ENCODE results near the gene PTP4A2. TPM values are rescaled to one million over a fixed set of nuclear protein-coding genes. Genes with fewer than 3 reads are reported as not detected.

PTP4A2 gene
- total RNA-seq, 2 donors from 2014 or later: 269 to 384 TPM

- Mint-ChIP-seq H3K36me3 (ENCODE audit: low read depth) (peaks cover 6% of the 10 kb centered on the region), H3K4me1 (peaks cover 3% of the 10 kb centered on the region), H3K27ac (no peak overlapping the region), H3K27me3 (no peaks in the 10 kb centered on the region), H3K4me3 (no peak overlapping the region)
- no peaks in the 10 kb centered on the region for H3K9me3 ChIP-seq (ENCODE audit: control insufficient read depth, low read length, poor library complexity, severe bottlenecking)
- DNase-seq: no peak
- no peak for ATAC-seq
Measured at GRCh38 chr1:31866450-31867032, 71.6 kb downstream of the PTP4A2 start.

- no peak overlapping the region for H3K27ac Mint-ChIP-seq
- no peak for DNase-seq
- H3K36me3 Mint-ChIP-seq (ENCODE audit: low read depth): peaks cover 6% of the 10 kb centered on the region
- H3K9me3 ChIP-seq (ENCODE audit: control insufficient read depth, low read length, poor library complexity, severe bottlenecking): no peaks in the 10 kb centered on the region
- no peak for ATAC-seq
- H3K27me3 Mint-ChIP-seq: no peaks in the 10 kb centered on the region
- no peak overlapping the region for H3K4me3 Mint-ChIP-seq
- peaks cover 3% of the 10 kb centered on the region for H3K4me1 Mint-ChIP-seq
Measured at GRCh38 chr1:31865728-31866449, 72.3 kb downstream of the PTP4A2 start.

GRCh38 chr1:31862071-31862470, 76.1 kb downstream of the PTP4A2 start:
- Mint-ChIP-seq H3K27ac (no peak overlapping the region), H3K27me3 (no peaks in the 10 kb centered on the region), H3K4me1 (peaks cover 4% of the 10 kb centered on the region), H3K4me3 (no peak overlapping the region), H3K36me3 (ENCODE audit: low read depth) (no peaks in the 10 kb centered on the region)
- DNase-seq (no peak), ATAC-seq (no peak)
- H3K9me3 ChIP-seq (ENCODE audit: control insufficient read depth, low read length, poor library complexity, severe bottlenecking): no peaks in the 10 kb centered on the region

- Mint-ChIP-seq H3K27ac (no peak overlapping the region), H3K4me1 (peaks cover 2% of the 10 kb centered on the region), H3K36me3 (ENCODE audit: low read depth) (no peaks in the 10 kb centered on the region), H3K4me3 (no peak overlapping the region), H3K27me3 (no peaks in the 10 kb centered on the region)
- ATAC-seq (no peak), DNase-seq (no peak)
- H3K9me3 ChIP-seq (ENCODE audit: control insufficient read depth, low read length, poor library complexity, severe bottlenecking): no peaks in the 10 kb centered on the region
Measured at GRCh38 chr1:31861346-31861745, 76.8 kb downstream of the PTP4A2 start.

- H3K9me3 ChIP-seq (ENCODE audit: control insufficient read depth, low read length, poor library complexity, severe bottlenecking): no peaks in the 10 kb centered on the region
- DNase-seq (no peak), ATAC-seq (no peak)
- Mint-ChIP-seq H3K4me1 (peaks cover 2% of the 10 kb centered on the region), H3K27me3 (no peaks in the 10 kb centered on the region), H3K36me3 (ENCODE audit: low read depth) (no peaks in the 10 kb centered on the region), H3K4me3 (no peak overlapping the region), H3K27ac (no peak overlapping the region)
Measured at GRCh38 chr1:31860581-31860980, 77.6 kb downstream of the PTP4A2 start.

GRCh38 chr1:31859719-31860118, 78.4 kb downstream of the PTP4A2 start:
- Mint-ChIP-seq H3K4me1 (peaks cover 2% of the 10 kb centered on the region), H3K4me3 (no peak overlapping the region), H3K27ac (no peak overlapping the region), H3K27me3 (no peaks in the 10 kb centered on the region), H3K36me3 (ENCODE audit: low read depth) (no peaks in the 10 kb centered on the region)
- no peak for DNase-seq
- H3K9me3 ChIP-seq (ENCODE audit: control insufficient read depth, low read length, poor library complexity, severe bottlenecking): no peaks in the 10 kb centered on the region
- ATAC-seq: no peak

GRCh38 chr1:31859044-31859443, 79.1 kb downstream of the PTP4A2 start:
- H3K4me3 Mint-ChIP-seq: no peak overlapping the region
- DNase-seq (no peak), ATAC-seq (no peak)
- no peak overlapping the region for H3K27ac Mint-ChIP-seq
- H3K4me1 Mint-ChIP-seq: peaks cover 2% of the 10 kb centered on the region
- no peaks in the 10 kb centered on the region for H3K36me3 Mint-ChIP-seq (ENCODE audit: low read depth)
- no peaks in the 10 kb centered on the region for H3K27me3 Mint-ChIP-seq
- H3K9me3 ChIP-seq (ENCODE audit: control insufficient read depth, low read length, poor library complexity, severe bottlenecking): no peaks in the 10 kb centered on the region

GRCh38 chr1:31857863-31858262, 80.3 kb downstream of the PTP4A2 start:
- DNase-seq (no peak), ATAC-seq (no peak)
- H3K9me3 ChIP-seq (ENCODE audit: control insufficient read depth, low read length, poor library complexity, severe bottlenecking): no peaks in the 10 kb centered on the region
- Mint-ChIP-seq H3K4me1 (peaks cover 2% of the 10 kb centered on the region), H3K36me3 (ENCODE audit: low read depth) (no peaks in the 10 kb centered on the region), H3K4me3 (no peak overlapping the region), H3K27ac (no peak overlapping the region), H3K27me3 (no peaks in the 10 kb centered on the region)

Other genes starting within 250 kb of the PTP4A2 start
- gene COL16A1, start 234.4 kb downstream of the PTP4A2 start, total RNA-seq: not detected
- gene ADGRB2, start 174.0 kb downstream of the PTP4A2 start, total RNA-seq: 1 to 10 TPM; 1.0 to 1.4 TPM
- gene SPOCD1, start 122.3 kb downstream of the PTP4A2 start, total RNA-seq: 1 to 10 TPM in 1 of 2 donors, under 1 TPM in 1; 0.30 to 7.5 TPM
- gene KHDRBS1, start 75.5 kb upstream of the PTP4A2 start, total RNA-seq: 10 to 100 TPM; 92.5 to 94.9 TPM
- gene TMEM39B, start 134.6 kb upstream of the PTP4A2 start, total RNA-seq: 10 to 100 TPM; 15.8 to 16.7 TPM
- 10 to 100 TPM; 39.8 to 57.6 TPM for gene KPNA6, start 169.7 kb upstream of the PTP4A2 start, total RNA-seq
- gene TXLNA, start 241.3 kb upstream of the PTP4A2 start, total RNA-seq: 10 to 100 TPM; 22.9 to 24.6 TPM

Measured in T-helper 17 cell (primary cell).